ENCODE results near the gene ZNF287. TPM values are rescaled to one million over a fixed set of nuclear protein-coding genes. Genes with fewer than 3 reads are reported as not detected.

The ZNF287 gene
- 8.7 TPM for total RNA-seq
- polyA plus RNA-seq (ENCODE audit: insufficient read depth, low read depth, low replicate concordance): 9.2 TPM
- long read RNA-seq, donor 1, partial matches to known transcripts: 0 of 1 reads
- long read RNA-seq, donor 1, other reads (novel, unspliced or antisense): 0 of 1 reads
- long read RNA-seq, donor 2: 0 reads
- long read RNA-seq, donor 3, partial matches to known transcripts: 0 of 4 reads
- long read RNA-seq, donor 3, other reads (novel, unspliced or antisense): 0 of 4 reads
- long read RNA-seq, donor 4: 0 reads
- long read RNA-seq, donor 5: 0 reads
- long read RNA-seq, donor 6, partial matches to known transcripts: 0 of 3 reads
- long read RNA-seq, donor 6, other reads (novel, unspliced or antisense): 0 of 3 reads
- long read RNA-seq, donor 7, transcript ZNF287-202 (6 exons, 3,208 nt): major isoform, 6 of 13 reads
- long read RNA-seq, donor 7, partial matches to known transcripts: 4 of 13 reads
- long read RNA-seq, donor 7, other reads (novel, unspliced or antisense): 3 of 13 reads
- long read RNA-seq, donor 8, partial matches to known transcripts: 0 of 2 reads
- long read RNA-seq, donor 8, other reads (novel, unspliced or antisense): 0 of 2 reads
- long read RNA-seq, donor 9: 0 reads
- long read RNA-seq, donor 10, partial matches to known transcripts: 0 of 1 reads
- long read RNA-seq, donor 10, other reads (novel, unspliced or antisense): 0 of 1 reads

GRCh38 chr17:16568541-16569357 is at the start of gene ZNF287:
ZNF287 (minus strand) TSS chr17:16569204; CDS start chr17:16567731, 1,473 bp downstream.
- intact Hi-C loops (cut with DNase I): no loop called here
- Histone ChIP-seq H3K4me1 (ENCODE audit: control insufficient read depth in 2 of 3, insufficient read depth in 2 of 3, low read depth in 1 of 3, low read length in 3 of 3) (peaks cover 0 to 6% (median 0%) of the 10 kb centered on the region in 3 donors), H3K4me3 (ENCODE audit: low read length in 3 of 3) (peak within 1 kb of the TSS; percentile 67 to 75 (median 69)), H3K36me3 (ENCODE audit: control insufficient read depth in 2 of 3, insufficient read depth in 3 of 3, low read length in 3 of 3) (peaks cover 0 to 3% (median 0%) of the 10 kb centered on the region in 3 donors), H3K27me3 (ENCODE audit: control insufficient read depth, insufficient read depth, low read length) (no peaks in the 10 kb centered on the region), H3K27ac (ENCODE audit: low read depth in 2 of 2, low read length in 2 of 2) (no peak within 1 kb of the TSS), H3K9me3 (ENCODE audit: control insufficient read depth in 2 of 3, insufficient read depth in 1 of 3, low read length in 3 of 3) (no peaks in the 10 kb centered on the region), H3K9ac (ENCODE audit: low read length in 3 of 3) (peak within 1 kb of the TSS; percentile 17 to 46 (median 41))
- peak; percentile 65 for FAIRE-seq
- peak; percentile 93 to 98 (median 96) for DNase-seq
- no peak for TF ChIP-seq CTCF (IDR thresholded peaks at IDR 0.05; ENCODE audit: borderline replicate concordance, extremely low read depth, insufficient read depth)

- DNase-seq (no peak), FAIRE-seq (no peak)
- Histone ChIP-seq H3K36me3 (ENCODE audit: control insufficient read depth in 2 of 3, insufficient read depth in 3 of 3, low read length in 3 of 3) (no peaks in the 10 kb centered on the region), H3K27me3 (ENCODE audit: control insufficient read depth, insufficient read depth, low read length) (no peaks in the 10 kb centered on the region), H3K4me3 (ENCODE audit: low read length in 3 of 3) (no peak overlapping the region), H3K27ac (ENCODE audit: low read depth in 2 of 2, low read length in 2 of 2) (no peak overlapping the region), H3K9ac (ENCODE audit: low read length in 3 of 3) (no peak overlapping the region), H3K9me3 (ENCODE audit: control insufficient read depth in 2 of 3, insufficient read depth in 1 of 3, low read length in 3 of 3) (peaks cover 1 to 21% (median 13%) of the 10 kb centered on the region in 3 donors), H3K4me1 (ENCODE audit: control insufficient read depth in 2 of 3, insufficient read depth in 2 of 3, low read depth in 1 of 3, low read length in 3 of 3) (no peaks in the 10 kb centered on the region)
- no peak for TF ChIP-seq CTCF (IDR thresholded peaks at IDR 0.05; ENCODE audit: borderline replicate concordance, extremely low read depth, insufficient read depth)
- intact Hi-C loops (cut with DNase I): no loop called here
Measured at GRCh38 chr17:16617481-16618060, 48.6 kb upstream of the ZNF287 start.

- Histone ChIP-seq H3K4me1 (ENCODE audit: control insufficient read depth in 2 of 3, insufficient read depth in 2 of 3, low read depth in 1 of 3, low read length in 3 of 3) (no peaks in the 10 kb centered on the region), H3K27ac (ENCODE audit: low read depth in 2 of 2, low read length in 2 of 2) (no peak overlapping the region), H3K4me3 (ENCODE audit: low read length in 3 of 3) (no peak overlapping the region), H3K27me3 (ENCODE audit: control insufficient read depth, insufficient read depth, low read length) (no peaks in the 10 kb centered on the region), H3K9me3 (ENCODE audit: control insufficient read depth in 2 of 3, insufficient read depth in 1 of 3, low read length in 3 of 3) (no peaks in the 10 kb centered on the region), H3K9ac (ENCODE audit: low read length in 3 of 3) (no peak overlapping the region), H3K36me3 (ENCODE audit: control insufficient read depth in 2 of 3, insufficient read depth in 3 of 3, low read length in 3 of 3) (no peaks in the 10 kb centered on the region)
- TF ChIP-seq CTCF (IDR thresholded peaks at IDR 0.05; ENCODE audit: borderline replicate concordance, extremely low read depth, insufficient read depth): no peak
- FAIRE-seq (no peak), DNase-seq (no peak)
- intact Hi-C loops (cut with DNase I): no loop called here
Measured at GRCh38 chr17:16599537-16599936, 30.5 kb upstream of the ZNF287 start.
